CD14-positive monocyte (primary cell): ENCODE data around the gene MALAT1. TPM values are rescaled to one million over a fixed set of nuclear protein-coding genes. Genes with fewer than 3 reads are reported as not detected.
A peak's percentile ranks its signal among the peaks of the same experiment; 100 is the strongest.

Experiments used
- DNase-seq, 3 donors: peaks; one replicate each; pipeline ENCODE4 v3.0.0-alpha.2; 2011 to 2022
- H2AFZ ChIP-seq: 2 replicates; pipeline ENCODE4 v1.6.0; 2012; ENCODE audit warnings: mild to moderate bottlenecking, low read depth, low read length, inconsistent platforms; ENCODE audit not compliant: insufficient read depth, poor library complexity, severe bottlenecking
- H3K27ac ChIP-seq, 2 donors: 1 replicate in 1 of 2; 2 replicates in 1 of 2; pipeline ENCODE4 v1.5.1; 2012 to 2013; ENCODE audit warnings: low read length in 2 of 2, control low read depth in 1 of 2, inconsistent platforms in 1 of 2, low read depth in 1 of 2, mild to moderate bottlenecking in 1 of 2
- H3K27me3 ChIP-seq, 2 donors: one replicate each; pipeline versions ENCODE4 v1.6.0 to v1.6.1; 2011 to 2013; ENCODE audit warnings: low read length in 2 of 2; ENCODE audit not compliant: control insufficient read depth in 2 of 2, insufficient read depth in 2 of 2
- H3K36me3 ChIP-seq, 2 donors: replicated peaks in 1 of 2; 1 replicate in 1 of 2; 2 replicates in 1 of 2; pipeline versions ENCODE4 v1.5.1 to v1.6.1; 2012 to 2013; ENCODE audit warnings: low read length in 2 of 2, control low read depth in 1 of 2, inconsistent platforms in 1 of 2, mild to moderate bottlenecking in 1 of 2; ENCODE audit not compliant: insufficient read depth in 2 of 2, control insufficient read depth in 1 of 2
- H3K4me1 ChIP-seq, 2 donors: 1 replicate in 1 of 2; 2 replicates in 1 of 2; pipeline versions ENCODE4 v1.5.1 to v1.6.1; 2012 to 2013; ENCODE audit warnings: low read length in 2 of 2, control low read depth in 1 of 2, inconsistent platforms in 1 of 2, mild to moderate bottlenecking in 1 of 2, moderate library complexity in 1 of 2; ENCODE audit not compliant: insufficient read depth in 2 of 2, control insufficient read depth in 1 of 2
- H3K4me2 ChIP-seq: replicated peaks from 2 replicates; pipeline ENCODE3; 2012; ENCODE audit warnings: low read length, moderate library complexity, mild to moderate bottlenecking; ENCODE audit not compliant: poor library complexity, severe bottlenecking; ENCODE audit errors: extremely low read depth
- H3K4me3 ChIP-seq, 3 experiments: fragments of 200-600 bp in 1 of 3; sonication (generic) in 1 of 3; replicated peaks in 1 of 3; 1 replicate in 2 of 3; 2 replicates in 1 of 3; pipeline ENCODE4 v1.5.1; 2011 to 2013; ENCODE audit warnings: low read length in 3 of 3, mild to moderate bottlenecking in 3 of 3, control low read depth in 2 of 3, low read depth in 2 of 3, inconsistent platforms in 1 of 3, moderate library complexity in 1 of 3
- H3K79me2 ChIP-seq: 2 replicates; pipeline ENCODE4 v1.6.0; 2012; ENCODE audit warnings: mild to moderate bottlenecking, control low read depth, inconsistent platforms, low read length, moderate library complexity; ENCODE audit not compliant: insufficient read depth
- H3K9ac ChIP-seq: 2 replicates; pipeline ENCODE4 v1.6.0; 2017; ENCODE audit warnings: low read length, mild to moderate bottlenecking; ENCODE audit not compliant: insufficient read depth, poor library complexity, severe bottlenecking
- H3K9me3 ChIP-seq, 2 donors: replicated peaks in 1 of 2; 1 replicate in 1 of 2; 2 replicates in 1 of 2; pipeline versions ENCODE4 v1.5.1 to v1.6.1; 2012 to 2013; ENCODE audit warnings: low read length in 2 of 2, control low read depth in 1 of 2; ENCODE audit not compliant: control insufficient read depth in 1 of 2, insufficient read depth in 1 of 2
- H4K20me1 ChIP-seq: 2 replicates; pipeline ENCODE4 v1.6.0; 2012; ENCODE audit warnings: mild to moderate bottlenecking, low read length, control low read depth, moderate library complexity; ENCODE audit not compliant: insufficient read depth
- H3K27ac Mint-ChIP-seq, 7 donors: one replicate each; pipeline ENCODE4 v1.8.0; 2020; ENCODE audit warnings: mild to moderate bottlenecking in 7 of 7, mixed read lengths in 7 of 7, moderate library complexity in 6 of 7, inconsistent platforms in 2 of 7
- H3K27me3 Mint-ChIP-seq, 3 donors: one replicate each; pipeline ENCODE4 v1.8.0; 2021 to 2022; ENCODE audit warnings: low read depth in 3 of 3, mild to moderate bottlenecking in 3 of 3, mixed read lengths in 3 of 3, moderate library complexity in 3 of 3, inconsistent platforms in 1 of 3
- H3K36me3 Mint-ChIP-seq, 2 donors: one replicate each; pipeline ENCODE4 v1.8.0; 2020; ENCODE audit warnings: mixed read lengths in 2 of 2, inconsistent platforms in 1 of 2, mild to moderate bottlenecking in 1 of 2
- H3K4me1 Mint-ChIP-seq: one replicate; pipeline ENCODE4 v1.8.0; 2020; ENCODE audit warnings: mild to moderate bottlenecking, mixed read lengths
- H3K4me3 Mint-ChIP-seq, 2 donors: one replicate each; pipeline ENCODE4 v1.8.0; 2020; ENCODE audit warnings: mild to moderate bottlenecking in 2 of 2, mixed read lengths in 2 of 2, moderate library complexity in 1 of 2
- H3K9me3 Mint-ChIP-seq, 7 donors: one replicate each; pipeline ENCODE4 v1.8.0; 2020 to 2022; ENCODE audit warnings: mixed read lengths in 7 of 7, mild to moderate bottlenecking in 6 of 7, moderate library complexity in 6 of 7, inconsistent platforms in 2 of 7
- CTCF ChIP-seq: fragments of 200-600 bp; IDR thresholded peaks from one replicate; pipeline ENCODE4 v1.8.0; 2022; ENCODE audit warnings: antibody characterized with exemption, mild to moderate bottlenecking
- WGBS: methylation state at CpG from one replicate; pipeline ENCODE4 v1.1.5; 2013; ENCODE audit warnings: missing lambda C conversion rate; ENCODE audit not compliant: insufficient coverage; 5-methylcytosine and 5-hydroxymethylcytosine counted together
- intact Hi-C, 2 donors: fragments of 100-400 bp; cut with micrococcal nuclease; formaldehyde crosslinking; loops; one replicate each; pipeline versions ENCODE4 v1.15.0 to v1.15.1; 2023
- polyA plus RNA-seq, 3 donors: library from polyadenylated mRNA; depleted of rRNA in 1 of 3; unstranded in 2 of 3; stranded (reverse) in 1 of 3; fragments of 300-500 nt in 2 of 3; fragments of >200 nt in 1 of 3; fragmentation: Illumina TruSeq in 2 of 3; gene quantifications; 1 replicate in 2 of 3; 2 replicates in 1 of 3; pipeline ENCODE4 v1.2.3, GENCODE V29; 2012 to 2021

Gene MALAT1
- polyA plus RNA-seq, 3 donors = 263 to 815 (median 554) TPM

GRCh38 chr11:65468874-65469333 lies 29.9 kb upstream of the MALAT1 start:
- Histone ChIP-seq H3K9ac (no peak overlapping the region), H3K27ac (no peak overlapping the region), H2AFZ (no peak overlapping the region), H4K20me1 (no peaks in the 10 kb centered on the region), H3K36me3 (no peaks in the 10 kb centered on the region), H3K79me2 (peaks cover 8% of the 10 kb centered on the region), H3K4me2 (no peak overlapping the region), H3K27me3 (no peaks in the 10 kb centered on the region), H3K4me1 (peaks cover 22 to 24% of the 10 kb centered on the region in 2 donors), H3K4me3 (no peak overlapping the region), H3K9me3 (no peaks in the 10 kb centered on the region)
- H3K4me3 Mint-ChIP-seq = no peak overlapping the region
- H3K27ac Mint-ChIP-seq = peak overlapping the region in 5 of 7 donors; percentile 9 to 79 (median 40)
- TF ChIP-seq CTCF = peak; percentile 62
- H3K36me3 Mint-ChIP-seq = peaks cover 0 to 4% of the 10 kb centered on the region in 2 donors
- H3K4me1 Mint-ChIP-seq = peaks cover 30% of the 10 kb centered on the region
- peaks cover 1 to 5% (median 3%) of the 10 kb centered on the region in 3 donors for H3K27me3 Mint-ChIP-seq
- intact Hi-C loops = no loop called here
- DNase-seq = peak in 2 of 3 donors; percentile 62 to 70
- 19% methylated on average over 2 of the region's 3 CpGs for WGBS
- H3K9me3 Mint-ChIP-seq = no peaks in the 10 kb centered on the region

DNA sequence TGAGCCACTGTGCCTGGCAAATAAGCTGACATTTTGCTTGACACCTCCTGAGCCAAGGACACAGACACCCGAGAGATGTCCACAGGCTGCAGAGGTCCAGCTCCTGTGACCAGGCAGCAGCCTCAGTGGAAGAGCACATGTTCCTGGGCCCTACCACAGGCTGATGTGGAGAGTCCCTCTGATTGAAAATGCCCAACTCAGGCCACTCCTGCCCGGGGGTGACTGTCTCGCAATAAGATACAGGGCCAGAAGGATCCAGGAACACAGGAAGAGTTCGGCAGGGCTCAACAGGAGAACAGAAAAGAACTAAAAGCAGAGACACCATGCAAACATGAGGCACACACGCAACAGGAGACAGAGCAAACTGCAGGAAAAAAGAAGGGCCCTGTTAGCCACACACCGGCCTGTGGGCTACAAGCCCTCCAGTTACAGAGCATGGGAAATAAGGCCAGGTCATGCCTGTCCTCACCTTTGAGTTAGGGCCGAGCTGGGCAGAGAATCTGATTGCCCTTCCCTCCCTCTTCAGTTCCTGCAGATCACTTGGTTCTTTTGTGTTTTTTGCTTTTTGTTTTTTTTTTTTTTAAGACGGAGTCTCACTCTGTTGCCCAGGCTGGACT lies 28.3 kb upstream of the MALAT1 start:
- no peak overlapping the region for H3K9ac ChIP-seq
- H3K27me3 ChIP-seq = no peaks in the 10 kb centered on the region
- no peaks in the 10 kb centered on the region for H3K36me3 ChIP-seq
- H3K4me1 Mint-ChIP-seq = peaks cover 30% of the 10 kb centered on the region
- H3K4me3 ChIP-seq = no peak overlapping the region
- peak overlapping the region; percentile 17 to 98 (median 95) for H3K27ac Mint-ChIP-seq
- no peak for TF ChIP-seq CTCF
- no peak overlapping the region for H3K4me2 ChIP-seq
- DNase-seq = no peak
- no peak overlapping the region for H2AFZ ChIP-seq
- peaks cover 14% of the 10 kb centered on the region for H3K79me2 ChIP-seq
- no peaks in the 10 kb centered on the region for H3K9me3 Mint-ChIP-seq
- peak overlapping the region in 1 of 2 donors; percentile 54 for H3K4me3 Mint-ChIP-seq
- peaks cover 0 to 3% (median 3%) of the 10 kb centered on the region in 3 donors for H3K27me3 Mint-ChIP-seq
- H4K20me1 ChIP-seq = no peaks in the 10 kb centered on the region
- peaks cover 22 to 24% of the 10 kb centered on the region in 2 donors for H3K4me1 ChIP-seq
- intact Hi-C loops = loop anchor here (2.0 to 5.0 kb wide), 3 partner anchors 16 to 37 kb away; no protein-coding TSS in a partner anchor
- WGBS = 94% methylated on average over 6 of the region's 8 CpGs
- H3K9me3 ChIP-seq = no peaks in the 10 kb centered on the region
- H3K36me3 Mint-ChIP-seq = peaks cover 0 to 4% of the 10 kb centered on the region in 2 donors
- peak overlapping the region; percentile 2 to 5 for H3K27ac ChIP-seq
